HG03280 (cell line): ENCODE results near the gene UCP3.

Experiments
- ATAC-seq: cut with Tn5 transposase; IDR thresholded peaks from one replicate; pipeline ENCODE4 v1.9.1; 2021; ENCODE audit warnings: mild to moderate bottlenecking, moderate library complexity; ENCODE audit not compliant: unreplicated experiment

Gene UCP3

GRCh38 chr11:73980001-73980961 is 28.6 kb downstream of the UCP3 start:
- ATAC-seq: peak; percentile 32

GRCh38 chr11:73978576-73979086 is 30.3 kb downstream of the UCP3 start:
- no peak for ATAC-seq

- no peak for ATAC-seq
Observed at GRCh38 chr11:73977856-73978519, 30.9 kb downstream of the UCP3 start.

- no peak for ATAC-seq
Observed at GRCh38 chr11:73976451-73977151, 32.3 kb downstream of the UCP3 start.

GRCh38 chr11:73975479-73975757 is 33.5 kb downstream of the UCP3 start:
- no peak for ATAC-seq

GRCh38 chr11:73974604-73975478 is 34.0 kb downstream of the UCP3 start:
- ATAC-seq: no peak

- no peak for ATAC-seq
Observed at GRCh38 chr11:73972620-73973449, 36.0 kb downstream of the UCP3 start.

- no peak for ATAC-seq
Observed at GRCh38 chr11:73972187-73972586, 36.7 kb downstream of the UCP3 start.

- ATAC-seq: no peak
Observed at GRCh38 chr11:73971175-73971719, 37.6 kb downstream of the UCP3 start.

GRCh38 chr11:73969991-73970800 is 38.7 kb downstream of the UCP3 start:
- ATAC-seq: no peak

GRCh38 chr11:73969091-73969490 is 39.8 kb downstream of the UCP3 start:
- ATAC-seq: no peak

- no peak for ATAC-seq
Observed at GRCh38 chr11:73968356-73968966, 40.4 kb downstream of the UCP3 start.

- ATAC-seq: no peak
Observed at GRCh38 chr11:73965764-73966121, 43.1 kb downstream of the UCP3 start.

- ATAC-seq: no peak
Observed at GRCh38 chr11:73965076-73965763, 43.7 kb downstream of the UCP3 start.

GRCh38 chr11:73963861-73964260 is 45.0 kb downstream of the UCP3 start:
- ATAC-seq: no peak

- no peak for ATAC-seq
Observed at GRCh38 chr11:73962101-73962705, 46.7 kb downstream of the UCP3 start.

GRCh38 chr11:73961321-73961720 is 47.6 kb downstream of the UCP3 start:
- no peak for ATAC-seq
